Ovary (tissue), 3 donors: ENCODE data around the gene EEF2K.

Experiments
- CTCF ChIP-seq, 3 donors: fragments of 450-650 bp in 2 of 3; fragments of 200-600 bp in 1 of 3; IDR thresholded peaks; one replicate each; pipeline versions ENCODE4 v1.5.1 to v1.8.0; 2016 to 2022; ENCODE audit warnings: antibody characterized with exemption in 3 of 3, mild to moderate bottlenecking in 1 of 3
- EP300 ChIP-seq: sonication (generic); formaldehyde crosslinking; IDR thresholded peaks from one replicate; pipeline ENCODE4 v1.6.1; 2017; ENCODE audit warnings: antibody characterized with exemption
- POLR2A ChIP-seq: fragments of 450-650 bp; IDR thresholded peaks from one replicate; pipeline ENCODE4 v1.6.1; 2017; ENCODE audit warnings: antibody characterized with exemption, mild to moderate bottlenecking, moderate library complexity
- donor health status: DM: no; HTN: no; CAD: no.

DNA sequence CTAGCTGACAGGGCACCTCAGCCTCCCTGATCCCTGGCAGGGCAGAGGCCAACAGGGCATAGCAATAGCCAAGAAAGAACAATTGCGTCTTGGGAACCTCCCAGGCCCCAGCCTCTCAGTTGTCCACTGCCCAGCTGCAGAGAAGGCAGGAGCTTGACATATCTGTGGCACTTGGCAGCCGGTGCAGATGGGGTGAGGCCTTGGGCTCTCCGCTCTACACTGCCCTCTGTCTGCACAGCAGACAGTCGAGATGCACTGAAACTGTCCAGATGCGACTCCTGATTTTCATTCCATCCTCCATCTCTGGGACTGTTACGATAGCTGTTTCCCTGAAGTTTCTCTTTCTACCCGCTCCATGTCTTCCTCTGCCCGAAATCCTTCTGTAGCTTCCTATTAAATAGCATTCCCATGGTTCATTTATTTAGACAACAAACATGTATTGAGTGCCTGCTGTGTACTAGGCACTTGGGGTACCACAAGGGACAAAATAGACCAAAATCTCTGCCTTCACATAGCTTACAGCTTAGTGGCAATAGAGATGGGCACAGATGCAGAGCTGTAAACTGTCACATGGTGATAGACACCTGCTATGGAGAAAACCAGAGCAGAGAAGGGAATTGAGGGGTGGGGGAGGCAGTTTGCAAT is 94.5 kb downstream of the EEF2K start:
- no peak for TF ChIP-seq POLR2A
- TF ChIP-seq CTCF (IDR thresholded peaks at IDR 0.05): no peak
- TF ChIP-seq EP300: no peak
